Right lobe of liver (tissue), 4 donors: ENCODE data around the gene ROCK2.

Experiments used
- CTCF ChIP-seq, 4 donors: fragments of 200-600 bp in 3 of 4; fragments of 450-650 bp in 1 of 4; IDR thresholded peaks; one replicate each; pipeline versions ENCODE4 v1.5.1 to v1.8.0; 2016 to 2022; ENCODE audit warnings: antibody characterized with exemption in 4 of 4, mild to moderate bottlenecking in 2 of 4
- POLR2A ChIP-seq: fragments of 450-650 bp; IDR thresholded peaks from one replicate; pipeline ENCODE4 v1.6.1; 2017; ENCODE audit warnings: antibody characterized with exemption, mild to moderate bottlenecking
- donor health status: DM: no; HTN: no; CAD: no.
- donor health status: DM: no; HTN: no; CAD: no.
- donor health status: DM: no; HTN: yes; CAD: no.

GRCh38 chr2:11319939-11320338 lies 24.5 kb downstream of the ROCK2 start:
- TF ChIP-seq CTCF (IDR thresholded peaks at IDR 0.05) (no peak), POLR2A (no peak)
